Measurements from ENCODE around the gene TBCD. TPM values are rescaled to one million over a fixed set of nuclear protein-coding genes. Genes with fewer than 3 reads are reported as not detected.

Gene TBCD
- total RNA-seq, 3 donors from 2014 or later, result 41.3 to 76.0 (median 55.4) TPM

- no peak for ATAC-seq
- no peaks in the 10 kb centered on the region for H3K36me3 ChIP-seq (ENCODE audit: low read depth)
- peaks cover 27% of the 10 kb centered on the region for H3K9me3 ChIP-seq
- TF ChIP-seq, protein P1, sequence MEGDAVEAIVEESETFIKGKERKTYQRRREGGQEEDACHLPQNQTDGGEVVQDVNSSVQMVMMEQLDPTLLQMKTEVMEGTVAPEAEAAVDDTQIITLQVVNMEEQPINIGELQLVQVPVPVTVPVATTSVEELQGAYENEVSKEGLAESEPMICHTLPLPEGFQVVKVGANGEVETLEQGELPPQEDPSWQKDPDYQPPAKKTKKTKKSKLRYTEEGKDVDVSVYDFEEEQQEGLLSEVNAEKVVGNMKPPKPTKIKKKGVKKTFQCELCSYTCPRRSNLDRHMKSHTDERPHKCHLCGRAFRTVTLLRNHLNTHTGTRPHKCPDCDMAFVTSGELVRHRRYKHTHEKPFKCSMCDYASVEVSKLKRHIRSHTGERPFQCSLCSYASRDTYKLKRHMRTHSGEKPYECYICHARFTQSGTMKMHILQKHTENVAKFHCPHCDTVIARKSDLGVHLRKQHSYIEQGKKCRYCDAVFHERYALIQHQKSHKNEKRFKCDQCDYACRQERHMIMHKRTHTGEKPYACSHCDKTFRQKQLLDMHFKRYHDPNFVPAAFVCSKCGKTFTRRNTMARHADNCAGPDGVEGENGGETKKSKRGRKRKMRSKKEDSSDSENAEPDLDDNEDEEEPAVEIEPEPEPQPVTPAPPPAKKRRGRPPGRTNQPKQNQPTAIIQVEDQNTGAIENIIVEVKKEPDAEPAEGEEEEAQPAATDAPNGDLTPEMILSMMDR (IDR thresholded peaks at IDR 0.05), result no peak
- intact Hi-C loops (cut with DNase I, micrococcal nuclease), result no loop called here
- peak in 1 of 3 donors; percentile 33 for DNase-seq
- no peaks in the 10 kb centered on the region for H3K4me1 ChIP-seq (ENCODE audit: low read depth)
- no peak overlapping the region for H3K4me3 ChIP-seq
Measured at GRCh38 chr17:82957469-82957795, 205.6 kb downstream of the TBCD start.

DNA sequence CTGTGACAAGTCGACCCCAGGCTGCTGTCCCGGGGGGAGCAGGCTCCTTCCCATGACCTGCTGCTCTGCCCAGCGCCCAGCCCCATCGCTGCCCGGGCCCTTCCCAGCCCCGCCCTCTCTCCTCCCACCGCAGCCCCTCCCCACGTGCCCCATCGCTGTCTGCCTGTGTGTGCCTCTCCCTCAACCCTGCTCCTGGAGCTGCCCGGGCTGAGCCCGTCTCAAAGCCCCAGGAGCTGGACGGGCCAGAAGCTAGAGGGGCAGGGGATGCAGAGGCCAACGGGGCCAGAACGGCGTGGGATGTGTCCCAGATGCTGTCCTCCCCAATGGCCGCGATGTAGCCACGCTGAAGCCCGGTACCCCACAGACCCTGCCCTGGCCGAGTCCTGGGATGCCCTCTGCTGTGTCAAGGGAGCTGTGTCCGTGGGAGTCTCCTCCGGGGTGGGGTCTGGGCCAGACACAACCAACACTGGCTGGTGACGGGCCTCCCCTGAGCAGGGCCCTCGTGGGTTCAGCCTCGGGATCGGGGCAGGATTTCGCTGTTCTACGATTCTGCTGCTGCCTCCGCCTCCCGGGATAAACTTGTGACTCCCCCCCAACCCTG, 206.2 kb downstream of the TBCD start:
- Histone ChIP-seq H3K4me3 (no peak overlapping the region), H3K4me1 (ENCODE audit: low read depth) (no peaks in the 10 kb centered on the region), H3K36me3 (ENCODE audit: low read depth) (no peaks in the 10 kb centered on the region), H3K9me3 (peaks cover 23% of the 10 kb centered on the region)
- ATAC-seq (no peak), DNase-seq (peak in 1 of 3 donors; percentile 45)
- TF ChIP-seq, protein P1 (IDR thresholded peaks at IDR 0.05), result no peak
- intact Hi-C loops (cut with DNase I, micrococcal nuclease), result no loop called here

DNA sequence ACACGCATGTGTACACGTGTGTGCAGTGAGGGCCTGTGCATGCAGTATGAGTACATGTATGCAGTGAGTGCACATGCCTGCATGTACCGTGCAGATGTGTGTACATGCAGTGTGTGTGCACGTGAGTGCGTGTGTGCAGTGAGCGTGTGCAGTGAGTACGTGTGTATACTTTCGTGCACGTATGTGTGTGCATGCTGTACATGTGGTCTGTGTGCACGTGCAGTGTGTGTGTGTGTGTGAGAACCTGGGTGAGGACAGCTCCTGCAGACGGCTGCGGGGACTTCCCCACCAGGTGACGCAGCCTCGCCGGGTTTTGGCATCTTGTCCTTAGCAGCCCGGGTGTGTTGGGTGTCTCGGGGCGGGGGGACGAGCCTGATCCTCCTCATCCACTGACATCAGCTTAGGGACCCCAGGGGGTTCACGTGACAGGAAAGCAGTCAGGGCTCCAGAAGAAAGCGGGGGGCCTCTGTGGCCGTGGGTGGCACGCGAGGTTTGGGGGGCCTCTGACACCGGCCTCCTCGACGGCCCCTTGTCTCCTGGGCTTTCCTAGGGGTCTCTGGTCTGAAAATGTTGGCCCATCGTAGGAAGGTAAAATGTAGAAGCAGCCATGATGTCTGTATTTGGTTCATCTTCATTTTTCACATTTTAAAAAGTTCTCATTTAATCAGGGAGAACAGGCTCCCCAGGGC, 207.5 kb downstream of the TBCD start:
- DNase-seq (peak in 1 of 3 donors; percentile 43), ATAC-seq (no peak)
- TF ChIP-seq, protein P1 (IDR thresholded peaks at IDR 0.05), result no peak
- no peaks in the 10 kb centered on the region for H3K36me3 ChIP-seq (ENCODE audit: low read depth)
- intact Hi-C loops (cut with DNase I, micrococcal nuclease), result no loop called here
- peaks cover 12% of the 10 kb centered on the region for H3K9me3 ChIP-seq
- no peaks in the 10 kb centered on the region for H3K4me1 ChIP-seq (ENCODE audit: low read depth)
- no peak overlapping the region for H3K4me3 ChIP-seq

DNA sequence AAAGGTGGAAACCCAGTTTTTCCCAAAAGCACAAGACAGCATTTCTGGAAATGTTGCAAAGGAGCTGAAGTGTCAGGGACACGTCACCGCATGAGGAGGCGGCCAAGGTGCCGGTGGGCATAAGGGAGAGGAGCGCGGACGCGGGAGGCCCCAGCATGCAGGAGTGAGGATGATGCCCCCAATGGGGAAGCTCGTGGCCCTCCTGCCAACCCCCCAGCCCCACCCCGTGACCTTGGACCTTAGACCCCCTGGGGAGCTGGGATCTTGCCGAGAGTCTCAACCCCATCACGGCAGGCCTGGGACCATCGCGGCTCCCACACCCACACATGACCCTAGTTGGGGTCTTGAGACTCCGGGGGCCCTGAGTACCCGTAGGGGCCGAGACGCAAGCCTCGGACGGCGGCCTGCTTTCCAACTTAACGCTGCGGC, 208.1 kb downstream of the TBCD start:
- Histone ChIP-seq H3K9me3 (peaks cover 6% of the 10 kb centered on the region), H3K4me1 (ENCODE audit: low read depth) (no peaks in the 10 kb centered on the region), H3K36me3 (ENCODE audit: low read depth) (no peaks in the 10 kb centered on the region), H3K4me3 (no peak overlapping the region)
- intact Hi-C loops (cut with DNase I, micrococcal nuclease), result no loop called here
- ATAC-seq, result no peak
- DNase-seq, result peak in 1 of 3 donors; percentile 44
- TF ChIP-seq, protein P1 (IDR thresholded peaks at IDR 0.05), result no peak

GRCh38 chr17:82960419-82961271, 208.8 kb downstream of the TBCD start:
- no peak for ATAC-seq

More at GRCh38 chr17:82960419-82961271, 208.8 kb downstream of the TBCD start:
- TF ChIP-seq, protein P1 (IDR thresholded peaks at IDR 0.05), result no peak
- H3K36me3 ChIP-seq (ENCODE audit: low read depth), result no peaks in the 10 kb centered on the region
- no peaks in the 10 kb centered on the region for H3K4me1 ChIP-seq (ENCODE audit: low read depth)
- no peaks in the 10 kb centered on the region for H3K9me3 ChIP-seq
- DNase-seq, result peak in 2 of 3 donors; percentile 13 to 56
- no peak overlapping the region for H3K4me3 ChIP-seq
- intact Hi-C loops (cut with DNase I, micrococcal nuclease), result no loop called here

Data from mucosa of descending colon (tissue), 3 donors.